Endothelial cell (in vitro differentiated cells): ENCODE measurements around the gene GRIK3. TPM values are rescaled to one million over a fixed set of nuclear protein-coding genes. Genes with fewer than 3 reads are reported as not detected.

Experiments used
- DNase-seq: peaks from one replicate; pipeline ENCODE4 v3.0.0; 2021; ENCODE audit warnings: low spot score
- H3K27ac Mint-ChIP-seq: one replicate; pipeline ENCODE4 v1.8.0; 2021; ENCODE audit warnings: mixed read lengths, inconsistent platforms; ENCODE audit not compliant: unreplicated experiment
- H3K27me3 Mint-ChIP-seq: one replicate; pipeline ENCODE4 v1.8.0; 2021; ENCODE audit warnings: mild to moderate bottlenecking, moderate library complexity, mixed read lengths, inconsistent platforms; ENCODE audit not compliant: unreplicated experiment
- H3K36me3 Mint-ChIP-seq: one replicate; pipeline ENCODE4 v1.8.0; 2021; ENCODE audit warnings: mild to moderate bottlenecking, low read depth, mixed read lengths, inconsistent platforms; ENCODE audit not compliant: unreplicated experiment
- H3K4me1 Mint-ChIP-seq: one replicate; pipeline ENCODE4 v1.8.0; 2021; ENCODE audit warnings: mild to moderate bottlenecking, mixed read lengths, inconsistent platforms; ENCODE audit not compliant: unreplicated experiment
- H3K4me3 Mint-ChIP-seq: one replicate; pipeline ENCODE4 v1.8.0; 2021; ENCODE audit warnings: mild to moderate bottlenecking, mixed read lengths, inconsistent platforms; ENCODE audit not compliant: unreplicated experiment
- H3K9me3 Mint-ChIP-seq: one replicate; pipeline ENCODE4 v1.8.0; 2021; ENCODE audit warnings: mixed read lengths, inconsistent platforms; ENCODE audit not compliant: unreplicated experiment
- total RNA-seq: library from RNA; stranded (reverse); fragmentation: NEBNext Ultra II Directional; extraction: Animal tissue kit (Norgen Biotek cat#: 25700); gene quantifications from one replicate; pipeline ENCODE4 v1.2.1, GENCODE V29; 2021; ENCODE audit not compliant: unreplicated experiment
- TF ChIP-seq, protein P1 (sequence below): fragments of 200-600 bp; sonication (generic); IDR thresholded peaks from one replicate; pipeline ENCODE4 v1.5.0; 2021; ENCODE audit warnings: antibody characterized with exemption; ENCODE audit not compliant: unreplicated experiment

Gene GRIK3
- total RNA-seq, 1 donor from 2014 or later, result 0.05 TPM

DNA sequence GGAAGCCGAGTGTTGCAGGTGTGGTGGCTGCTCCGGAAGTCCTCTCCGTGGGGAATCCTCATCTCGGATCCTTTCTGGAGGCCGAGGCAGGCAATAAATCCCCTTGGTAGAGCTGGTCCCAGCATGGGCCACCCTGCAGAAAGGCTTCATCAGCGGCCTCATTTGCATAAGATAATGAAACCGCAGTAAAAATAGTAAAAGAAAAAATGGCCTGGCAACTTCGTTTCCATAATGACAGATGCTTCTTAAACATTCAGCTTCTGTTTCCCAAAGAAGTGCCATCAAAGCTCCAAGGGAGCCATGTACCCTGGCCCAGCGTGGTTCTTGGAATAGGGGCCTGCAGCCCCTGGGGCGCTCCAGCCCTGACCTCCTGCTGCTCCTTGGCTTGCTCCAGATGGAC, 244.1 kb downstream of the GRIK3 start:
- Mint-ChIP-seq H3K9me3 (no peaks in the 10 kb centered on the region), H3K27me3 (peaks cover 1% of the 10 kb centered on the region), H3K4me3 (no peak overlapping the region), H3K36me3 (no peaks in the 10 kb centered on the region), H3K4me1 (peaks cover 12% of the 10 kb centered on the region), H3K27ac (no peak overlapping the region)
- DNase-seq, result no peak
- TF ChIP-seq, protein P1, sequence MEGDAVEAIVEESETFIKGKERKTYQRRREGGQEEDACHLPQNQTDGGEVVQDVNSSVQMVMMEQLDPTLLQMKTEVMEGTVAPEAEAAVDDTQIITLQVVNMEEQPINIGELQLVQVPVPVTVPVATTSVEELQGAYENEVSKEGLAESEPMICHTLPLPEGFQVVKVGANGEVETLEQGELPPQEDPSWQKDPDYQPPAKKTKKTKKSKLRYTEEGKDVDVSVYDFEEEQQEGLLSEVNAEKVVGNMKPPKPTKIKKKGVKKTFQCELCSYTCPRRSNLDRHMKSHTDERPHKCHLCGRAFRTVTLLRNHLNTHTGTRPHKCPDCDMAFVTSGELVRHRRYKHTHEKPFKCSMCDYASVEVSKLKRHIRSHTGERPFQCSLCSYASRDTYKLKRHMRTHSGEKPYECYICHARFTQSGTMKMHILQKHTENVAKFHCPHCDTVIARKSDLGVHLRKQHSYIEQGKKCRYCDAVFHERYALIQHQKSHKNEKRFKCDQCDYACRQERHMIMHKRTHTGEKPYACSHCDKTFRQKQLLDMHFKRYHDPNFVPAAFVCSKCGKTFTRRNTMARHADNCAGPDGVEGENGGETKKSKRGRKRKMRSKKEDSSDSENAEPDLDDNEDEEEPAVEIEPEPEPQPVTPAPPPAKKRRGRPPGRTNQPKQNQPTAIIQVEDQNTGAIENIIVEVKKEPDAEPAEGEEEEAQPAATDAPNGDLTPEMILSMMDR, result no peak

DNA sequence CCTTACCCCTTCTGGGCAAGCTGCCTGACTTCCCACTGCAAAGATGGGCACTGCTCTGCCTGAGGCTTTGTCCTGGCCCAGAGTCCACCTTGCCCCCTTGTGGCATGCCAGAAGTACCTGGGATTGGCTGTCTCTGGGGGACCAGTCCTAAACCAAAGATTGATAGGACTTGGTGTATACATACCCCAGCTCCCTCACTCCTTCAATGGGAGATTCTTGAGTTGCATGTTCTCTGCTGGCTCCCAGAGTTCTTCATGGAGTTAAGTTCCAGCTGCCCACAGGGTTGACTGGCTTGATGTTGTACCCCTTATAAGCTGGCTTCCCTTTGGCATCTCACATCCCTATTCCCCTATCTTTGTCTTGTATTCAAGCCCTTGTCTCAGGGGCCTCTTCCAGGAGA, 244.8 kb downstream of the GRIK3 start:
- Mint-ChIP-seq H3K9me3 (no peaks in the 10 kb centered on the region), H3K27me3 (peaks cover 1% of the 10 kb centered on the region), H3K4me1 (peaks cover 12% of the 10 kb centered on the region), H3K27ac (no peak overlapping the region), H3K36me3 (no peaks in the 10 kb centered on the region), H3K4me3 (no peak overlapping the region)
- TF ChIP-seq, protein P1, result no peak
- DNase-seq, result no peak

DNA sequence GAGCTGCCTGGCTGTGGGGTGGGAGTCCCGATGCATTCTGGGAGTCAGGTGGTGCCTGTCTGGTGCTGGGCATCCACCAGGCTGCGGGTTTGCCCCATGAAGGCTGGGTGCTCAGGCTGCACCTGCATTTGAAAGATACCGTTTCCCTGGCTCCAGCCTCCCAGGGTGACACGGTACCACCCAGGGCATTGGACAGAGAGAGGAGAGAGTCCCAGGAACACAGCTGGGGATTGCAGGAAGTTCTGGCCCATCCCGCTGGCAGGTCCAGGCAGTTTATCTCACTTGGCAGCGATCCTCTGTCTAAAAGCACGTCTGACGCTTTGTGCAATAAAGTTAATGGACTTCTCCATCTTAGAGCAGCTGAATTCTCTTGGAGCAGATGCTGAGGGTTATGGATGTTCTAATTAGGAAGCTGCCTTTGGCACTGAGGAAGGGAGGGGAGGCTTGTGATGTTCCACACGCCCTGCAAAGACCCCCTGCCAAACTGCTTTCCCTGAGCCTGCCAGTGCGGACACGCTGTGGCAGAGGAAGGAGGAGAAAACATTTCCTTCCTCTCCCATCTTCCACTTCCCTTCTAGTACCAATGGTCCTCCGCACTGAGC, 246.9 kb downstream of the GRIK3 start:
- H3K4me3 Mint-ChIP-seq, result no peak overlapping the region
- peak; percentile 8 for DNase-seq
- H3K4me1 Mint-ChIP-seq, result peaks cover 17% of the 10 kb centered on the region
- H3K27me3 Mint-ChIP-seq, result no peaks in the 10 kb centered on the region
- H3K36me3 Mint-ChIP-seq, result no peaks in the 10 kb centered on the region
- no peaks in the 10 kb centered on the region for H3K9me3 Mint-ChIP-seq
- H3K27ac Mint-ChIP-seq, result no peak overlapping the region
- TF ChIP-seq, protein P1, result no peak

DNA sequence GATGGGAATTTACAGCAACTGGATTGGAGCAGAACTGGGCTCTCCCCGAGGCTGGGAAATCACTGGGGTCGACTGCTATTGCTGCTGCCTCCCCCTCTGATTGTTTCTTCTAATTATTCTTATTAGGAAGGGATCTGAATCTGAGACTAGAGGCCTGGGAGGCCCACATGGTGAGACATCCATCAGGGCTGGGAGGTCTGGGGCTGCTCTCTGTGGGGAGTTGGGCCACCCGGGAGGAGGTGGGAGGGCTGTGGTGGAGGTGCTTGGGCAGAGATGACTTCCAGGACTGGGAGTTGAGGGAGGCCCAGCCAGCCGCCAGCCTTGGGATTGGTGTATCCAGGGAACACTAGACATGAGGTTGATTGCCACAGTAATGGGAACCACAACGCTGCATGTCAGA, 247.9 kb downstream of the GRIK3 start:
- no peak overlapping the region for H3K27ac Mint-ChIP-seq
- TF ChIP-seq, protein P1, result no peak
- peaks cover 17% of the 10 kb centered on the region for H3K4me1 Mint-ChIP-seq
- no peak overlapping the region for H3K4me3 Mint-ChIP-seq
- no peaks in the 10 kb centered on the region for H3K27me3 Mint-ChIP-seq
- DNase-seq, result no peak
- no peaks in the 10 kb centered on the region for H3K9me3 Mint-ChIP-seq
- H3K36me3 Mint-ChIP-seq, result no peaks in the 10 kb centered on the region

DNA sequence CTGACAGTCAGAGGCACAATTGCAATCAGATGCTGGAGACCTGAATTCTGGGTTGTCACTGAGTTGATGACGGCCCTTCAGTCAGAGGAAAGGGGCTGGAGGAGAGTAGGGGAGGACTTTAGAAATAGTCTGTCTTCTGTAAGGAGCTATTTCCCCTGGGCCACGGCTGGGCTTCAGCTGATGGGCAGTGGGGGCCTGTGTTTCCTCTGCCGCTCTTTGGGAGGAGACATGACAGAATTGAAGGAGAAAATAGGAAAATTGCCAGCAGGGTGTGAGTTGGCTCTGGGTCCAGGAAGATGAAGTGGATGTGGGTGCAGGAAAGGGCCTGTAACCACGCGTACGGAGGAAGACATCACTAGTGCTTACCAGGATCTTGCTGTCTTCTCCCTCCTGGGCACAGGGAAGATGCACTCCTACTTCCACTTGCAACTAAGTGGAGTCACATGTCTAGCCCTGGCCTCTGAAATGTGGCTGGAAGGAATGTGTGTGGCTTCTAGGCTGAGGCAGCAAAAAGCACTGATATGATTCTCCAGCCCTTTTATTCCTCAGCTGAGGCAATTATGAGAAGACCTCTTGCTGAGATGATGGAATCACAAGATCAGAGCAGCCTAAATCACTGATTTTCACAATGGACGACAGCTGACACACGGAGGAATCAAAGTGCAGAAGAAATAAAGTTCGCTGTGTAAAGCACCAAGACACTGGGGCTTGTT, 250.0 kb downstream of the GRIK3 start:
- H3K36me3 Mint-ChIP-seq, result no peaks in the 10 kb centered on the region
- H3K4me3 Mint-ChIP-seq, result no peak overlapping the region
- H3K27ac Mint-ChIP-seq, result no peak overlapping the region
- peaks cover 1% of the 10 kb centered on the region for H3K27me3 Mint-ChIP-seq
- TF ChIP-seq, protein P1, result no peak
- peaks cover 17% of the 10 kb centered on the region for H3K4me1 Mint-ChIP-seq
- H3K9me3 Mint-ChIP-seq, result no peaks in the 10 kb centered on the region
- DNase-seq, result no peak
